HG03342 (cell line): Measurements from ENCODE around the gene GABBR1.
A peak's percentile ranks its signal among the peaks of the same experiment; 100 is the strongest.

Experiments
- ATAC-seq: cut with Tn5 transposase; IDR thresholded peaks from one replicate; pipeline ENCODE4 v1.9.1; 2021; ENCODE audit warnings: mild to moderate bottlenecking, moderate library complexity; ENCODE audit not compliant: unreplicated experiment

Gene GABBR1

DNA sequence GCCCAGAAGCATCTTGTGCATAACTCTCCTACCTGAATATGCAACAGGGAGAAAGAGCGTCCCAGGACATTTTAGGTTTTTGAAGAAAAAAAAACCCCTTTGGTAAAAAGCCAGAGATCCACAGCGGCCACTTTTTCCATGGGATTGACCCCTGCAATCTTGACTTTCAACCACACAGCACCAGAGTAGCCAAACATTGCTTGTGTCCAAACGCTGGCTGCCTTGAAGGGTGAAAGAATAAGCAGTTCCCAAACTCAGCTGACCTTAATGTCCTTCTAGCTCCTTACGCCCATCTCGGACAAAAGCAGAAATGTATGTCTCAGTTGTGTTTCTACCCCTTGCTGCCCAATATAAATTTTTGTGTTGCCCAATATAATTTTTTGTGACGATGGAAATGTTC, 22.7 kb upstream of the GABBR1 start:
- ATAC-seq, result no peak

DNA sequence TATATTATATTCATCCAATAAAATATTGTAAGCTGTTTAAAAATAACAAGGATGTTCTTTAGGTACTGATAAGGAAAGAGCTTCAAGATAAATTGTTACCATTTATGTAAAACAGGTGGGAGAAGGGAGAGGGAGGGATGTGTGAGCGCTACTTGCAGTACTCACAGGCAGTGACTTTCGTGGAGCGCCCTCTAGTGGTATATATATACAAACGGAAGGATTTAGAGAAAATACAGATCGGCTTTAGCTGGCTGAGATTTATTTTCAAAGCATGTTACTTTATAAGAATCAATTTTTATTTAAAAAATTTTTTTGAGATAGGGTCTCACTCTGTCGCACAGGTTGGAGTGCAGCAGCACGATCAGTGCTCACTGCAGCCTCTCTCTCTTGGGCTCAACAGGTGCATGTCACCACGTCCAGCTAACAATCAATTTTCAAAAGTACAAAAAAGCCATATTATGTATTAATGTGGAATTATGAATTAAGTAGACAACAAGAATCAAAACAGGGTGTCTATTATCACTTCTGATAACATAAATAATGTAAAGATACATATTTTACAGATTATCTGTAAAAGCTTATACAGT, 20.6 kb upstream of the GABBR1 start:
- no peak for ATAC-seq

DNA sequence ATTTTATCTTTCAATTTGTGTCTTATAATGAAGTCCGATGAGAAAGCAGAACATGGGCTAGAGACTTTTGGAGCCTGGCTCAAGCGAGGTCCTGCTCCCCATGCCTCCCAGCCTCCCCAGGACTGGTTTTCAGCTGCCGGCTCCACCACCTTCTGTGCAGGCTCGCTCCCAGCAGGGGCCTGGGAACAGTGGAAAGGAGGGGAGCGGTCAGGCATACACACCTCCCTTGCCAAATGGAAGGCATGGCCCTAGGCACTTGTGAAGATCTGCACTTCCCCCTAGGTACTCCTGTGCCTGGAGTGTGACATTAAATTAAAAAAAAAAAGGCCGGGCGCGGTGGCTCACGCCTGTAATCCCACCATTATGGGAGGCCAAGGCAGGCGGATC, 19.2 kb upstream of the GABBR1 start:
- no peak for ATAC-seq

DNA sequence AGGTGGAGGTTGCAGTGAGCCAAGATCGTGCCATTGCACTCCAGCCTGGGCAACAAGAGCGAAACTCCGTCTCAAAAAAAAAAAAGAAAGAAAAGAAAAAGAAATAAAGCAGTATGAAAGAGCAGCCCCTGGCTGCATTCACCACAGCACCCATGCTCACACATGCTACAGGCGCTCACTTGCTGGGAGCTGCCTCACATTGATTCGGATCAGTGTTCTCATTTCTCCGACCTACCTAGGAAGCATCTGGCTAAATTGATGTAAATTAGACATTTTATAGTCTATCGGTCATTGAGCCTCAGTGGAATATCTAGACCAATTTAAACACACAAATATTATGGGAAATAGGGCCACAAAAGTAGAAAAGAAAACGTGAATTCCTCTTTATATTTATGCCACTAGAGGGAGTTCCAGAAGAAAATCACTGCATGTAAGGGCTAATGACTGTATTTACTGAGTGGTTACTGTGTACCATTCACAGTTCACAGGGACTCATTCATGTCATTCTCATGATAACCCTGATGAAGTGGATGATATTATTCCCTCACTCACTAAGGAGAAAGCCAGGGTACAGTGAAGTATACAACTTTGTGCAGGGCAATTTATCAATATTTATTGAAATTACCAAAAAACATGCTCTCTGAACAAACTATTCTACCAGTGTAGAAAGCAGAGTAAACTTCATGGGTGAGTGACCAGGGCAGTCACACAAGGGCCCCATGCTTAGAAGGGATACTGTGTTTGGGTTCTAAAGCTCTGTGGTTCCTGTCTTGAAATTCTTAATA, 18.6 kb upstream of the GABBR1 start:
- ATAC-seq, result no peak

DNA sequence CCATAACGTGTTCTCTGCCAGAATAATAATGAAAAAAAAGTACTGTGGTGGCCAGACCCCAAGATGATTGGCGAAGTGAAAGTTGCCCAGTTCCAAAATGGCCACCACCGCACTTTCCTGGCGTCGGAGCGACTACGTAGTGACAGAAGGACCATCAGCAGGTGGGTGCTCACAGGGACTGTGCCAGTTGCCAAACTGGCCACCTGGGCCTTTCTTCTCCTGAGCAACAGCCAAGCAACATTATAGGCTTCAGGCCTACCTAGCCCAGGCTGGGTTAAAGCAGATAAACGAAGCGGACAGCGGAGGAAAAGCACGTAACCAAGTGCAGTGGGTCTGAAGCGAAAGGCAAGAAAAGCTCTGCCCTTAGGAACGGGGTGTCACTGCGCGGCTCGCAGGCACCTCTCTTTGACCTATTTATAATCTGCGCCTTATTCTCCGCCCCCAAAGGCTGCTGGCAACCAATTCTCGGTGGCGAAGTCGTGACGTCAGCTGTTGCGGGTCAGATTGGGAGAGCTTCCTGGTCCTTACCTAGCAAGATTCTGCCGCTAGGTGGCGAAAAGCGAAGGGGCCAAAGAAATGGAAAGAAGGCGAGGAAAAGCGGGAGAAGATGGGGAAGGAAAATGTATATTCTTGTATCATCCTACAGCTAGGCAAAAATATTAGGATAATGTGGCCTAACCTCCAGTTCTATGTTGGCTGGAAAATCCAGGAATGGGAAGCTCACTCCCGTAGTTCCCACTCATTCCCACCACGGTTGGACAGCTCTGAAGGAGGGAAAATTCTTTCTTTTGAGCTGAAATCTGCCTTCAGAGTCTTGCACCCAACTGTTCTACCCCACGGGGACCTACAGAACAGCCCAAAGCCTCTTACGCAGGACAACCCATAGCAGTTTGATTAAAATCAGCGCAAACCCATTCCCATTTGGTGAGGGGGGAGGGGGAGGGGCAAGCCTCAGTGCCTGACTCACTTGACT, 17.0 kb upstream of the GABBR1 start:
- ATAC-seq, result peak; percentile 96

DNA sequence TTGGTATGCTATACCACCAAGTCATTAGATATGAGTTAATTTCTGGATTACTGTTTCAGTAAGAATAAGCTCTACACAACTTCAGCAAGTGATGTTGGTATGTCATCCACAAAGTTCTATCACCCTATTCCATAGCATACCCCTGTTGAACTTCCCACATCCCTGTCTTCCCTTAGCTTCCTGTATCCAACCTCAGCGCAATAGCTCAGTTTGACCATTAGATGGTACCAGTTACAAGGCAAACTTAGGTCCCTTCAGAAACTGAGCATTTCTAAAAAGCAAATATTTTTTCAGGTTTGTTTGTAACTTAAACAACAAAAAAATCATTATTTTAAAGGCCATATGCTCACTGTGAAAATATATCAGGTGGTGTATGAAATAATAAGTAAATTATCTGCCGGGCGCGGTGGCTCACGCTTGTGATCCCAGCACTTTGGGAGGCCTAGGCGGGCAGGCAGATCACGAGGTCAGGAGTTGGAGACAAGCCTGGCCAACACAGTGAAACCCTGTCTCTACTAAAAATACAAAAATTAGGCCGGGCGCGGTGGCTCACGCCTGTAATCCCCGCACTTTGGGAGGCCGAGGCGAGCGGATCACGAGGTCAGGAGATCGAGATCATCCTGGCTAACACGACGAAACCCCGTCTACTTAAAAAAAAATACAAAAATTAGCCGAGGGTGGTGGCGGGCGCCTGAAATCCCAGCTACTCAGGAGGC, 15.1 kb upstream of the GABBR1 start:
- no peak for ATAC-seq

DNA sequence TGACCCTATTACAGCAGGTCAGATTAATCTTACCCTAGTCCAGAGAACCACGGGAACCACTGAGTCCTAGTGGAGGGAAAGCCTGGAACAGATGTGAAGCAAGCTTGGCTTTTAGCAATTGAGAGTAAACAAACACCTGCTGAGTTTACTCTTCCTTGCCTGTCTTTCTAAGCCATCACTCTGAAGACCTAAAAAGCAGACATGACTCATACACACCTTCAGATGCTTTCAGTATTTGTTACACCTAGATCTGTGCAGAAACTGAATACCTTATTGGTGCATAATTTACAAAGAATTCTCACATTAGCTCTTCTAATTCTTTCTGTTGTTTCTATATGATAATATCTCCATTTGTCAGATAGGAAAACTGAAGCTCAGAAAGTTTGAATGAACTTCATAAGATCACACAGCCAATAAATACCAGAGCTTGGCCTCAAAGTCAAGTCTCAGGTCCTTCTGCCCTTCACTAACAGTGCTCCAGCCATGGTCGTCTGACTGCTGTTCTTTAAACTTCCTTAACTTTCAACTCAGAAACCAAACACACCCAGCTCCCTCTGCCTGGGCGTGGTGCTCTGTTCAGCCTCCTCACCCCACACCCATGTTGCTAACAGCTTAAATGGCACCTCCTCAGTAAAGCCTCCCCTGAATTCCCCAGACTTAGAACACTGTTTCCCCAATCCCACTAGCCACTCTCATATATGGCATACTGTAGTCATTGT, 8.6 kb upstream of the GABBR1 start:
- no peak for ATAC-seq

DNA sequence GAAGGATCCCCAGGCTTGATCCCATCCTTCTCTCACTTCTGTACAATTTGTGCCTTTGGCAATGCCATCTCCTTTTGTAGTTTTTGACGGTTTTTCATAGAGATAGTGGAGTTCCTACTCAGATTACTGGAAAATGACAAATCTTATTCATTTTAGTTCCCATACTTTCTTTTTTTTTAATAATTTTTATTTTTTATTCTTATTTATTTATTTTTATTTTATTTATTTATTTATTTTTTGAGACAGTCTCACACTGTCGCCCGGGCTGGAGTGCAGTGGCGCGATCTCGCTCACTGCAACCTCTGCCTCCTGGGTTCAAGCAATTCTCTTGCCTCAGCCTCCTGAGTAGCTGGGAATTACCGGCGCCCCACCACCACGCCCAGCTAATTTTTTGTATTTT, 4.3 kb upstream of the GABBR1 start:
- ATAC-seq, result no peak

DNA sequence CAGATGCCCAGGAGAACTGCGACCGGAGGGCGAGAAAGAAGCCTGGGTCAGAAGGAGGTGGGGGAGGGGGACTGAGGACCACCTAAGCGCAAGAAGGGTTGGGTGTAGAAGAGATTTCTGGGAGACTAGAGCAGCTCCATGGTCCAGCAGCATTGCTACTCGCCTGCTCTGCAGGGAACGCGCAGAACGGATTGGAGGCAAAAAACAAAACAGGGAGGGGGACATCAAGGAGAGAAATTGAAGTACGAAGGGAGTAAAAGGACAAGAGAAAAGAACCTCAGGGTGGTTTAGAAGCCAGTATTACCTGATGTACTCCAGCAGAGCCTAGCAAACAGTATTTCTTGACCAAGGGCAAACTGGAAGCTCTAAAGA, 537 bp upstream of the GABBR1 start:
- no peak for ATAC-seq

DNA sequence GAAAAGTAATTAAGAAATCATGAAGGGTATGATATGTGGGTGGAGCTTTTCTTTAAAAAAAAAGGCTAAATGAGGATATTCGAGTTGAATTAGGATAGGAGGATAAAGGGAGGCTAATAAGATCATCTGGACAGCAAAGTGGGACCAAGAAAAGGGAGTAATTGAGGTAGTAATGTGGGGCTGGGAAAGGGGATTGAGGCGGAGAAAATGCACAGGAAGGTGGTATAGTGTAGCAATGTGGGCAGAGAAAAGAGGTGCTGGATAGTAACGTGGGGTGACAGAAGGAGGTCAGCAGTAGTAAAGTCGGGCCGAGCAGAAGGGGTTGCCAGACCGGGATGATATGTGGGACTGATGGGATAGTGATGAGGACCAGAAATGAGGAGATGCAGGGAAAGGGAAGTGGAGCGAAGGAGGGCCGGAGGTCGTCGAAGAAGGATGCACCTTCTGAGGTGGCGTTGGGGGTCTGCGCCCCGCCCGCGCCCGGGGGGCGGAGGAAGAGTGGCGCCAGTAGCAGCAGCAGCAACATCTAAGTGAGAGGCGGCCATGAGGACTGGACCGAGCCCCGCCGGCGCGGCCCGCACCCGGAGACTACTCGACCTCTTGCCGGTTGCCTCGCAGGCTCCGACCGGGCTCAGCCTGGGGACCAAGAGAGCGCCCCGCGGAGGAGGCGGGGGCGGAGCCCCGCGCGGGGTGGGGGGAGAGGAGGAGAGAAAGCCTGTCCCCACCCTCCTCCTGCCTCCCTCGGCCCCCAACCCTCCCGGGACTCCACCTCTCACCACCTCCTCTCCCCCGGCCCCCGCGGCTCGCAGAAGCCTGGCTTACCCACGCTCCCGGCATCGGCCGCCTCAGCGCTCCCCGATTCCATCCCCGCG, 887 bp downstream of the GABBR1 start:
- ATAC-seq, result peak; percentile 28

DNA sequence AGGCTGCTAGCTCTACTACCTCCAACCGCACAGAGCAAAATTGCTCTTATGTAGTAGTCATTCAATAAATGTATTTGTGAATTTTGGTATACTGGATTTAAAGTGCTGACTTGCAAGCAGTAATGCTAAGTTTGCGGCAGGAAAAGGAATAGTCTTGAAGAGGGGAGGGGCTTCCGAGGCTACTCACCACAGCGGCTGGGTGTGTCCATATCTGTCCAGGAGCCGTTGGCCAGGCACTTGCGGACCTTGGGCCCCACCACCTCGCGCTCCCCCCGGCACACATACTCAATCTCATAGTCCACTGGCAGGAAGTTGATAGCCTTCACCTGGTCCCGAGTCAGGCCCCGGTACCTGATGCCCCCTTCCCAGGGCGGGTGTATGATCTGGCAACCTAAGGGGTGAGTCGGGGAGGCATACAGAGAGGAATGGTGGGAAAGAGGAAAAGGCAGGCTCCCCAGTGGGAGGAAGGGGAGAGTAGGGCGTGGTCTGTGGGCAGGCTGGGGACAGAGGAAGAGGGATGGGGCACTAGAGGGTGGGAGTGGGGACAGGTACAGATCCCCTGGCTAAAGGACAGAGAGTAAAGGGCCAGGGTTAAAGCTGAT, 1.7 kb downstream of the GABBR1 start:
- no peak for ATAC-seq

DNA sequence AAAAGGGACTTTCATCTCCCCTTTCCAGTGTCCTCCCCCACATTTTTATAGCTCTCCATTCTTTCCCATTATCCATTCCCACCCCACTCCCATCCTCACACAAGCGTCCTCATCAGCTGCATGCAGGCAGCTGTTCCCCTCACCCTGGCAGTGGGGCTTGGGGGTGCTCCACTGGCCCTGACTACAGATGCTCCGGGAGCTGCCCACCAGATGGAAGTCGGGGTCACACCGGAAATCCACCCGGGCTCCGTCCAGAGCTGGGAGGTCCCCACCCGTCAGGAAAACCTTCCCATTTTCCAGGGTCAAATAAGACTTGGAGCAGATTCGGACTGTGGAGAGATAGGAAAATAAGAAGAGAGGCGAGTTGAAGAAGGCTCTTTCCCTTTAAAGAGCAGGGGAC, 2.7 kb downstream of the GABBR1 start:
- no peak for ATAC-seq

DNA sequence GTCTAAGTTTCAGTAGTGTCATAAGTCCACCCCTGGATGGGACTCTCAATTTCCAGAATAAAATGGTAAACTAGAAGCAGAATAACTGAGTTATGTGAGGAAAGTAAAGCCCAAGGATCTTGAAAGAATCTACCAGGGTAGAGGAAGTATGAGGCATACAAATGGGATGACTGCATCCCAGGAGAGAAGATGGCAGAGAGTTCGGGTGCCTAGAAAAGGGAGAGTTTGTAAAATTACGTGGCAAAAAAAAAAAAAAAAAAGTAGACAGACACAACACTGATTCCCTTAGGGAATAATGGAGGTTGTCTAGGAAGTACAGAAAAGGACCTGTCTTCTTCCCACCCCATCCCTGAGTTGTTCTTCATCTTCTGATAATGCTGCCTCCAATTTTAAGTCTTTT, 3.4 kb downstream of the GABBR1 start:
- no peak for ATAC-seq

DNA sequence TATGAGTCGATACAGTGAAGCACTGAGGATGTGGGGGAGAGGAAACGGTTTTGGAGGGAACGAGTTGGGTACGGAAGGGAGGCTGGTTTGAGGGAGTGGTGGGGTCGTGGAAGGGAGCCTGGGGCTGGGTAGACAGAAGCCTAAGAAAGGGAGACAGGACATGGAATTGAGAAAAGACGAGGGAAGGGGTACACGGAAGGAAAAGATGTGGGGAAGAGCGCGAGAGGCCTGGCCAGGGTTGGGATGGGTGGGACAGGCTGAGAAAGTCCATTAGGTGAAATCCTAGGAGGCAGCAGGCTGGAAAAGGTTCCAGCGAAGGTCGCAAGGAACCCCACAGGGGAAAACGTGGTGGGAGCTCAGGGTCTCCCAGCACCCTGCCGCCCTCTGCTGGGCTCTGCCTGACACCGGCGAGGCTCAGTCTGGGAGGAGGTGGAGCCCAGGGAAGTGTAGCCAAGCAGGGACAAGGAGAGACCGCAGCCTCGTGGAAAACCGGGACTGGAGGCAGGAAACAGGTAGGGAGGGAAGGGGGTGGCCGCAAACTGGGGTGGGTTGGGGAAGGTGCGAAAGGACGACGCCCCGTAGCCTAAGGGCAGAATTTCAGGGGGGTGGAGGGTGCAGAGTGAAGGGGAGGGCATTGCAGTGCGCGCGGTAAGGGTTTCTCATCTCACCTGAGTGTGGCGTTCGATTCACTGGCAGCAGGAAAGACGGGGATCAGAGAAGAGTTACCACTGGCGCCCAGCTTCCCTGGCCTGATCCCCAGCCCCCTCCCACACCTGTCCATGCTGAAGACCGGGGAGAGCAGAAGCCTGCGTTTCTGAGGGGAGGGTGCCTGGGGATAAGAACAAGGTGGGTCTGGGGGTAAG, 4.3 kb downstream of the GABBR1 start:
- no peak for ATAC-seq

DNA sequence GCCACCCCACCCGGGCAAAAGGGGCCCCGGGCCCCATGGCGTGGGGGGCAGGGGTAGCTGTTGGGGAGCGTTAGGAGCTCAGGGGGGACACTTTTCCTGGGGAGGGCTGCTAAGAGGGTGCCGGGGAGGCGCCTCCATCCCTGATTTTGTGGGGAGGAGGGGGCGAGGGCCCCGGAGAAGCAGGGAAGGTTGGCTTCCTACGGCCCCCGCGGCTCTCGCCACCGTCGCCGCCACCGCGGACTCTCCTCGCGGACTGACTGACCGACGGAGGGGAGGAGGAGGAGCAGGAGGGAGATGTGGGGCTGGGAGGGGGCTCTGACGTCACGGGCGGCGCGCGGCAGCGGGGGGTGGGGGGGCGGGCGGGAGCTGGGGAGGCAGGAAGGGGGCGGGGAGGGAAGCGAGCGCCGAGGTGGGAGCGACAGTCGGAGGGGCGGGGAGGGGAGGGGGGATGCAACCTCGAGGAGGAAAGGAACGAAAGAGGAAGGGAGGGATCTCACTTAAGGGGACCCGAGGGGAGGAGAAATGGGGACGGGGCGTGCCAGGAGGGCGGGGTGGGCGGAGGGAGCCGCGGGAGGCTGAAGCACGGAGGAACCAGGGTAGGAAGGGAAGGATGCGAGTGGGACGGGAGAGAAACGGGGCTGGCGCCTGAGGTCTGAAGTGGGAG, 5.1 kb downstream of the GABBR1 start:
- ATAC-seq, result no peak

DNA sequence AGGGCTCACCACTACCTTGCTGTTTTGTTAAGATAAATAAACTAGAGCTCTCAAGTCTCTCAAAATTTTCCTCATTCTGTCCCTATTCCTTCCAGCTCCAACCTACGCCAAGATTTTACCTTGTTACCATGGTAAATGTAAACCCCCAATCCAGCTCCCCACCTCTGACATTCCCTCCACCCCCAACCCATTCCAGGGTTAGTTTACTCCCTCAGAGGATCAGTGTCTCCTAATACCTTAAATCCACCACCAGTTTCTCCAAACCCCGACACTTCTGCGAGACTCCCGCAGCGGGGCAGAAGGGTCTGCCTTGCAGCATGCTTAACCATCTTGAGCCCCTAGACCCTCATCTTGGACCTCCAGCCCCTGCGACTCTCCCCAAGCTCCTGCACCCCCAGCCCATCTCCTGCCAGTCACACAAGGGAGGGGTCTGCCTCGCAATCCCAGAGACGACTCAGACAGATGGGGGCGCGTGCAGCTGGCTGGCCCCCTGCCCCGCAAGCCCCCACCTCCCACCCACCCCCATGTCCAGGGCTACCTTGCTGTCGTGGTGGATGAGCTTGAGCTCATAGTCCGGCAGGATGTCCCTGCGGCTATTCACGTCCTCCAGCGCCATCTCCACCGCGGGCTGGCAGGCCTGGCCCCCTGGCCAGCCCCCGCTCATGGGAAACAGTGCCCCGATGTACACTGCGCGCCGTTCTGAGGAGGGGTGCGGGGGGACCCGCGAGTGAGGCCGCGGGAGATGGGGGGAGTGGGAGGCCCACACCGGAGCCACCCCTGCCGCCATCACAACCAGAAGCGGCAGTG, 5.8 kb downstream of the GABBR1 start:
- ATAC-seq, result no peak
